CD4-positive, alpha-beta memory T cell (primary cell): Measurements from ENCODE around the gene OAF. TPM values are rescaled to one million over a fixed set of nuclear protein-coding genes. Genes with fewer than 3 reads are reported as not detected.

Experiments
- CTCF ChIA-PET: fragments of 350-600 bp; sonication (Branson Sonifier 250); formaldehyde crosslinking; loops from one replicate; lab custom pipeline; 2021; ENCODE audit warnings: inconsistent platforms; ENCODE audit not compliant: partially characterized antibody; lab: Charles Lee
- POLR2A ChIA-PET: fragments of 350-600 bp; sonication (Branson Sonifier 250); formaldehyde crosslinking; loops from one replicate; lab custom pipeline; 2021; ENCODE audit not compliant: partially characterized antibody; lab: Charles Lee
- DNase-seq, 5 donors: peaks; one replicate each; pipeline versions ENCODE4 v3.0.0 to v3.0.0-alpha.2; 2020 to 2022; ENCODE audit warnings: mixed read lengths in 1 of 5
- H3K27ac ChIP-seq: one replicate; pipeline ENCODE4 v1.7.0; 2013; ENCODE audit warnings: low read depth, low read length
- H3K27me3 ChIP-seq: 2 replicates; pipeline ENCODE4 v1.7.0; 2013; ENCODE audit warnings: mild to moderate bottlenecking, low read length, moderate library complexity; ENCODE audit not compliant: insufficient read depth
- H3K36me3 ChIP-seq: 2 replicates; pipeline ENCODE4 v1.7.0; 2013; ENCODE audit warnings: mild to moderate bottlenecking, low read length, moderate library complexity; ENCODE audit not compliant: insufficient read depth
- H3K4me1 ChIP-seq: 2 replicates; pipeline ENCODE4 v1.7.0; 2013; ENCODE audit warnings: mild to moderate bottlenecking, low read length, moderate library complexity; ENCODE audit not compliant: insufficient read depth
- H3K4me3 ChIP-seq, 2 donors: one replicate each; pipeline ENCODE4 v1.7.0; 2013; ENCODE audit warnings: low read length in 2 of 2, mild to moderate bottlenecking in 1 of 2
- H3K9me3 ChIP-seq, 2 donors: one replicate each; pipeline ENCODE4 v1.7.0; 2013; ENCODE audit warnings: low read length in 2 of 2, control low read depth in 1 of 2; ENCODE audit not compliant: control insufficient read depth in 1 of 2
- H3K27ac Mint-ChIP-seq, 7 donors: one replicate each; pipeline ENCODE4 v1.8.0; 2020 to 2021; ENCODE audit warnings: mixed read lengths in 7 of 7, mild to moderate bottlenecking in 6 of 7, inconsistent platforms in 3 of 7, moderate library complexity in 3 of 7
- H3K27me3 Mint-ChIP-seq, 2 donors: one replicate each; pipeline ENCODE4 v1.8.0; 2020 to 2021; ENCODE audit warnings: mixed read lengths in 2 of 2
- H3K36me3 Mint-ChIP-seq, 2 donors: one replicate each; pipeline ENCODE4 v1.8.0; 2020 to 2021; ENCODE audit warnings: mixed read lengths in 2 of 2, inconsistent platforms in 1 of 2, mild to moderate bottlenecking in 1 of 2
- H3K4me1 Mint-ChIP-seq, 4 donors: one replicate each; pipeline ENCODE4 v1.8.0; 2020 to 2021; ENCODE audit warnings: mixed read lengths in 4 of 4, mild to moderate bottlenecking in 1 of 4
- H3K4me3 Mint-ChIP-seq, 8 donors: one replicate each; pipeline ENCODE4 v1.8.0; 2020 to 2021; ENCODE audit warnings: mixed read lengths in 8 of 8, mild to moderate bottlenecking in 7 of 8, moderate library complexity in 6 of 8, inconsistent platforms in 3 of 8
- H3K9me3 Mint-ChIP-seq, 8 donors: one replicate each; pipeline ENCODE4 v1.8.0; 2020 to 2021; ENCODE audit warnings: mixed read lengths in 8 of 8, mild to moderate bottlenecking in 5 of 8, inconsistent platforms in 3 of 8, moderate library complexity in 1 of 8
- intact Hi-C: fragments of 100-400 bp; cut with micrococcal nuclease; formaldehyde crosslinking; loops from one replicate; pipeline ENCODE4 v1.15.1; 2023
- polyA plus RNA-seq, 2 donors: library from polyadenylated mRNA; unstranded; fragments of 300-500 nt; fragmentation: Illumina TruSeq; gene quantifications; one replicate each; pipeline ENCODE4 v1.2.3, GENCODE V29; 2021
- total RNA-seq, 2 experiments: library from RNA; stranded (reverse); gene quantifications; one replicate each; pipeline ENCODE4 v1.2.3, GENCODE V29; 2021

Gene OAF
- total and polyA plus RNA-seq, 4 experiments from 2014 or later = 1.3 to 2.6 (median 1.7) TPM

DNA sequence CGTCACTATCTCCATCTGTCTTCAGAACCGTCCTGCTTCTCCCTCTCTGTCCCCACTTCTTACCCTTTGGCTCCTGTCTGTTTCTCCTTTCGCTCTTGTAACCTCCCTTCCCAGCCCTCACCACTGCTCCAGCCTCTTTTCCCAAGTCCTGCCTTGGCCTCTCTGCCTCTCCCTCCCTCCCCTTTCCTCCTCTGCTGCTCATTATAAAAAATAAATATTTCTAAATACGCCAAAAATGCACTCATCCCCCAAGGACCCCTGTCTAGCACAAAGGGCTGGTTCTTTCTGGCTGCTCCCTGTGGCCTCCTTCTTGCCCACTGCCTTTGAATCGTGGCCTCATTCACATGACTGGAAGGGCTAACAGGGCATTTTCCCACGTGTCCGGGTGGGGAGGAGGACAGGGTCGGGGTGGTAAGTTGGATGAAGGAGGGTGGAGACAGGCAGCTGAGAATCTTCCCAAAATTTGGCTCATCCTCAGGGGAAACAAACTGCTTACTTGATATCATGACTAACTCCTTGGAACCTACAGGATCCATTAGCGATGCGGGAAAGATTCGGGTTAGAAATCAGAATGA, 26.4 kb upstream of the OAF start:
- intact Hi-C loops = no loop called here
- Mint-ChIP-seq H3K27me3 (peaks cover 14 to 30% of the 10 kb centered on the region in 2 donors), H3K9me3 (no peaks in the 10 kb centered on the region), H3K4me3 (no peak overlapping the region), H3K4me1 (no peaks in the 10 kb centered on the region), H3K27ac (no peak overlapping the region), H3K36me3 (no peaks in the 10 kb centered on the region)
- no peaks in the 10 kb centered on the region for H3K36me3 ChIP-seq
- POLR2A ChIA-PET = no interaction called here
- H3K4me1 ChIP-seq = no peaks in the 10 kb centered on the region
- CTCF ChIA-PET = no interaction called here
- no peaks in the 10 kb centered on the region for H3K27me3 ChIP-seq
- H3K4me3 ChIP-seq = no peak overlapping the region
- no peak overlapping the region for H3K27ac ChIP-seq
- no peak for DNase-seq
- H3K9me3 ChIP-seq = no peaks in the 10 kb centered on the region

- intact Hi-C loops = no loop called here
- Mint-ChIP-seq H3K36me3 (no peaks in the 10 kb centered on the region), H3K4me3 (no peak overlapping the region), H3K4me1 (no peaks in the 10 kb centered on the region), H3K27me3 (peaks cover 14 to 30% of the 10 kb centered on the region in 2 donors), H3K27ac (no peak overlapping the region), H3K9me3 (no peaks in the 10 kb centered on the region)
- no peak overlapping the region for H3K4me3 ChIP-seq
- POLR2A ChIA-PET = no interaction called here
- no peaks in the 10 kb centered on the region for H3K4me1 ChIP-seq
- DNase-seq = no peak
- H3K9me3 ChIP-seq = no peaks in the 10 kb centered on the region
- no peak overlapping the region for H3K27ac ChIP-seq
- H3K27me3 ChIP-seq = no peaks in the 10 kb centered on the region
- H3K36me3 ChIP-seq = no peaks in the 10 kb centered on the region
- CTCF ChIA-PET = no interaction called here
Measured at GRCh38 chr11:120184946-120185705, 25.7 kb upstream of the OAF start.

DNA sequence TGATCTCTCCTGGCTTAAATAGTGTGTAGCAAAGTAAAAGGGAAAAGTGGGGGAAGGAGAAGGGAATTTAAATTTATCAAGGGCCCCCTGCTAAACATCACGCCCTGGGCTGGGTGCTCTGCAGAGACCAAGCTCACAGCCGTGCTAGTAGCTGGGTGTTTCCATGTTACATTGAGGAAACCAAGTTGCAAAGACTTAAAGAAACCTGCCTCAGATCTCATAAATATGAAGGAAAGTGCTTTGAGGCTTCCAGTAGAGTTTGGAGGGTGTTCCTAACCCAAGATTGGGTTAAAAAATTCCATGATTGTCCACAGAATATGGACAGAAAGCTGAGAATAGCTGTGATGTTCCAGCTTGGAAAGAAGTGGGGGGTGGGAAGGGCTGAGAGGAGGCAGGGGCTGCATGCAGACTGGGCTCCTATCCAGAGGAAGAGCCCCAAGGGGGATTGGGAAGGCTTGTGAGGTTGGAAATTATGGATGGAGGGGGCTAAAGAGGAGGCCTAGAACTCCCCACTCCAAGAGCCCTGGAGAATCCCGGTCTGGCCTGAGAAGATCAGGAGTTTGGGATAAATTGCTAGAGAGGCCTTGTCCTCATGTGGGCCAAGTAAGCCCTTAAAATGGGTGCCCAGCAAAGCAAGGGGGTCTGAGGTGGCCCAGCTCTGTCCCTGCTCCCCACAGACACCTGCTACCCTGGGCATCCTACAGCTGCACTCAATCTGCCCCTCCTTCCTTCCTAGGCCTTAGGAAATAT, 25.0 kb upstream of the OAF start:
- Mint-ChIP-seq H3K27me3 (peaks cover 14 to 30% of the 10 kb centered on the region in 2 donors), H3K4me1 (no peaks in the 10 kb centered on the region), H3K4me3 (no peak overlapping the region), H3K36me3 (no peaks in the 10 kb centered on the region), H3K27ac (no peak overlapping the region), H3K9me3 (no peaks in the 10 kb centered on the region)
- POLR2A ChIA-PET = no interaction called here
- H3K4me3 ChIP-seq = no peak overlapping the region
- H3K27me3 ChIP-seq = no peaks in the 10 kb centered on the region
- DNase-seq = no peak
- H3K36me3 ChIP-seq = no peaks in the 10 kb centered on the region
- intact Hi-C loops = no loop called here
- no peak overlapping the region for H3K27ac ChIP-seq
- CTCF ChIA-PET = no interaction called here
- H3K4me1 ChIP-seq = no peaks in the 10 kb centered on the region
- H3K9me3 ChIP-seq = no peaks in the 10 kb centered on the region

DNA sequence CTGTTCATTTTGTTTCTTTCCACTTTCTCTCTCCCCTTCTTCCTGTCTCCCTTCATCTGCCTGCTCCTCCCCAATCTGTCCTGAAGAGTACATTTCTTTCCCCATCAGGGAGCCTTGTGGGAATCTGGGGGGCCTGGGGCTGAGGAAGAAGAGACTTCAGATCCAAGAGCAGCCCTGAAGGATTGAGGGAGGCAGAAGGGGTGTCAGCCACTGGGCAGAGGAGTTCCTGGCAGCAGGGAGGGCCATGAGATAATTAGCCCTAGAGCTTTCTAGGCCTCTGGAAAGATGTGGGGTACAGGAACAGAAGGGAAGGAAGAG, 24.4 kb upstream of the OAF start:
- no peak overlapping the region for H3K27ac ChIP-seq
- H3K27ac Mint-ChIP-seq = peak overlapping the region in 1 of 7 donors; percentile 48
- H3K4me1 Mint-ChIP-seq = no peaks in the 10 kb centered on the region
- no peaks in the 10 kb centered on the region for H3K4me1 ChIP-seq
- POLR2A ChIA-PET = no interaction called here
- no peaks in the 10 kb centered on the region for H3K9me3 ChIP-seq
- H3K4me3 Mint-ChIP-seq = no peak overlapping the region
- H3K36me3 Mint-ChIP-seq = no peaks in the 10 kb centered on the region
- intact Hi-C loops = no loop called here
- DNase-seq = no peak
- peaks cover 14 to 30% of the 10 kb centered on the region in 2 donors for H3K27me3 Mint-ChIP-seq
- CTCF ChIA-PET = no interaction called here
- H3K9me3 Mint-ChIP-seq = no peaks in the 10 kb centered on the region
- H3K36me3 ChIP-seq = no peaks in the 10 kb centered on the region
- no peaks in the 10 kb centered on the region for H3K27me3 ChIP-seq
- H3K4me3 ChIP-seq = no peak overlapping the region

GRCh38 chr11:120186774-120187591, 23.8 kb upstream of the OAF start:
- no peaks in the 10 kb centered on the region for H3K36me3 Mint-ChIP-seq
- H3K9me3 ChIP-seq = no peaks in the 10 kb centered on the region
- H3K4me1 Mint-ChIP-seq = no peaks in the 10 kb centered on the region
- CTCF ChIA-PET = no interaction called here
- H3K4me3 ChIP-seq = no peak overlapping the region
- no peak overlapping the region for H3K27ac Mint-ChIP-seq
- H3K9me3 Mint-ChIP-seq = no peaks in the 10 kb centered on the region
- H3K27me3 ChIP-seq = no peaks in the 10 kb centered on the region
- no peaks in the 10 kb centered on the region for H3K4me1 ChIP-seq
- H3K27ac ChIP-seq = no peak overlapping the region
- peaks cover 14 to 28% of the 10 kb centered on the region in 2 donors for H3K27me3 Mint-ChIP-seq
- intact Hi-C loops = no loop called here
- no peak overlapping the region for H3K4me3 Mint-ChIP-seq
- no peaks in the 10 kb centered on the region for H3K36me3 ChIP-seq
- POLR2A ChIA-PET = no interaction called here
- no peak for DNase-seq

DNA sequence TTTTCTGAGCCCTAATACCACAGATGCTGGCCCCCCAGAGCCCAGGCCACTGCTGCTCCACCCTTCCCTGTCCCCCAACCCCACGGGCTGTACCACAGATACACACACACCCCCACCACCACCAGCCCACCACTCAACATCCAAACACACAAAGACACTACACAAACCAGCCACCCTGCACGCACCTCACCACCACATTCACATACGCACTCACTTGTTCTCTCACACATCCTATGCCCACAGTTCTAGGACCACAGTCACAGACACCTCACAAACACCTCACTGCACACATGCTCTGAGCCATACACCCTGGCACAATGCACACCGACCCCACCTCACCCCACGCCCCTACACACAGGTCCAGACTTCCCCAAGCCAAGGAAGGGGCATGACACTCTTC, 22.5 kb upstream of the OAF start:
- Histone ChIP-seq H3K36me3 (no peaks in the 10 kb centered on the region), H3K4me1 (no peaks in the 10 kb centered on the region), H3K9me3 (no peaks in the 10 kb centered on the region), H3K27ac (no peak overlapping the region), H3K27me3 (no peaks in the 10 kb centered on the region), H3K4me3 (no peak overlapping the region)
- Mint-ChIP-seq H3K4me3 (no peak overlapping the region), H3K9me3 (no peaks in the 10 kb centered on the region), H3K36me3 (no peaks in the 10 kb centered on the region), H3K4me1 (no peaks in the 10 kb centered on the region), H3K27ac (no peak overlapping the region), H3K27me3 (peaks cover 13 to 25% of the 10 kb centered on the region in 2 donors)
- ChIA-PET POLR2A (no interaction called here), CTCF (no interaction called here)
- intact Hi-C loops = no loop called here
- no peak for DNase-seq
